Measurements from ENCODE around the gene TMEM260.

TMEM260 gene

DNA sequence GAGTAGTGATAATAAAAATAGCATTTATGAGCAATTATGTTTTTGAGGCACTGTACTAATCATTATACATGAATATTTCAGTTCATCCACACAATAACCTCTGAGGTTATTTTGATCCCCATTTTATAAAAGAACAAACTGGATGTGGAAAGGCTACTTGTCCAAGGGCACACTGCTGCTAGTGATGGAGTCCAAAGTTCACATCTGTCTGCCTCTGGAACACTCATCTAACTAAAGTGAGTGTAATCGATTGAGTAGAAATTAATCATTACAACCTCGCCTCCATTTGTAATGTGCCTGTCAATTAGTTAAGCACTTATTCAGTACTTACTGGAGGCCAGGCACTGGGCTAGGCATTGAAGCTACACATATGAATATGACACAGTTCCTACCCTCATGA, 55.4 kb downstream of the TMEM260 start:
- TF ChIP-seq TAF1 (IDR thresholded peaks at IDR 0.05; ENCODE audit: borderline replicate concordance, insufficient read depth, low read length) (no peak), POLR2AphosphoS5 (IDR thresholded peaks at IDR 0.05; ENCODE audit: low read depth, low read length) (no peak), FOXP2 (optimal IDR thresholded peaks at IDR 0.05; ENCODE audit: borderline replicate concordance, extremely low read depth, extremely low read length, insufficient read depth) (no peak), SIN3A (IDR thresholded peaks at IDR 0.05; ENCODE audit: borderline replicate concordance, insufficient read depth, low read length) (no peak)
- TF ChIP-seq, protein P1, sequence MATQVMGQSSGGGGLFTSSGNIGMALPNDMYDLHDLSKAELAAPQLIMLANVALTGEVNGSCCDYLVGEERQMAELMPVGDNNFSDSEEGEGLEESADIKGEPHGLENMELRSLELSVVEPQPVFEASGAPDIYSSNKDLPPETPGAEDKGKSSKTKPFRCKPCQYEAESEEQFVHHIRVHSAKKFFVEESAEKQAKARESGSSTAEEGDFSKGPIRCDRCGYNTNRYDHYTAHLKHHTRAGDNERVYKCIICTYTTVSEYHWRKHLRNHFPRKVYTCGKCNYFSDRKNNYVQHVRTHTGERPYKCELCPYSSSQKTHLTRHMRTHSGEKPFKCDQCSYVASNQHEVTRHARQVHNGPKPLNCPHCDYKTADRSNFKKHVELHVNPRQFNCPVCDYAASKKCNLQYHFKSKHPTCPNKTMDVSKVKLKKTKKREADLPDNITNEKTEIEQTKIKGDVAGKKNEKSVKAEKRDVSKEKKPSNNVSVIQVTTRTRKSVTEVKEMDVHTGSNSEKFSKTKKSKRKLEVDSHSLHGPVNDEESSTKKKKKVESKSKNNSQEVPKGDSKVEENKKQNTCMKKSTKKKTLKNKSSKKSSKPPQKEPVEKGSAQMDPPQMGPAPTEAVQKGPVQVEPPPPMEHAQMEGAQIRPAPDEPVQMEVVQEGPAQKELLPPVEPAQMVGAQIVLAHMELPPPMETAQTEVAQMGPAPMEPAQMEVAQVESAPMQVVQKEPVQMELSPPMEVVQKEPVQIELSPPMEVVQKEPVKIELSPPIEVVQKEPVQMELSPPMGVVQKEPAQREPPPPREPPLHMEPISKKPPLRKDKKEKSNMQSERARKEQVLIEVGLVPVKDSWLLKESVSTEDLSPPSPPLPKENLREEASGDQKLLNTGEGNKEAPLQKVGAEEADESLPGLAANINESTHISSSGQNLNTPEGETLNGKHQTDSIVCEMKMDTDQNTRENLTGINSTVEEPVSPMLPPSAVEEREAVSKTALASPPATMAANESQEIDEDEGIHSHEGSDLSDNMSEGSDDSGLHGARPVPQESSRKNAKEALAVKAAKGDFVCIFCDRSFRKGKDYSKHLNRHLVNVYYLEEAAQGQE (IDR thresholded peaks at IDR 0.05; ENCODE audit: insufficient read depth in 1 of 2, low read depth in 2 of 2, low read length in 2 of 2) = no peak

DNA sequence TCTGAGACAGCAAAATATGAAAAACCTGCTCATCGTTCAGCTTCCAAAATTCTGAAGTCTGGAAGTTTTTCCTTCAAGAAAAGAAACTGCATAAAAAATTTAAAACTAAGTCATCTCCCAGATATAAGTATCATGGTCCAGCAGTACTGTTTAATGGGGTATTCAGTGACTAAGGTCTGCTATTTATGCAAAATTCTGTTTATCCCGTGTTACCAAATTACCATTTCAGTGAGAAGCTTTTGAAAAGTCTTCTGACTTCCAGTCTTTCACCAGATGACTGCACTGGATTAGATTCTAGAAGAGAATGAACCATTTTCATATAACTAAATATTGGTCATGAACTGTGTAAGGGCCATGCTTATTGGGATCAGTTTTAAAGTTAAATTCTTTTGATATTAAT, 67.9 kb downstream of the TMEM260 start:
- TF ChIP-seq POLR2AphosphoS5 (IDR thresholded peaks at IDR 0.05; ENCODE audit: low read depth, low read length) (no peak), TAF1 (IDR thresholded peaks at IDR 0.05; ENCODE audit: borderline replicate concordance, insufficient read depth, low read length) (no peak), FOXP2 (optimal IDR thresholded peaks at IDR 0.05; ENCODE audit: borderline replicate concordance, extremely low read depth, extremely low read length, insufficient read depth) (no peak), SIN3A (IDR thresholded peaks at IDR 0.05; ENCODE audit: borderline replicate concordance, insufficient read depth, low read length) (no peak)
- TF ChIP-seq, protein P1 (IDR thresholded peaks at IDR 0.05; ENCODE audit: insufficient read depth in 1 of 2, low read depth in 2 of 2, low read length in 2 of 2) = no peak

DNA sequence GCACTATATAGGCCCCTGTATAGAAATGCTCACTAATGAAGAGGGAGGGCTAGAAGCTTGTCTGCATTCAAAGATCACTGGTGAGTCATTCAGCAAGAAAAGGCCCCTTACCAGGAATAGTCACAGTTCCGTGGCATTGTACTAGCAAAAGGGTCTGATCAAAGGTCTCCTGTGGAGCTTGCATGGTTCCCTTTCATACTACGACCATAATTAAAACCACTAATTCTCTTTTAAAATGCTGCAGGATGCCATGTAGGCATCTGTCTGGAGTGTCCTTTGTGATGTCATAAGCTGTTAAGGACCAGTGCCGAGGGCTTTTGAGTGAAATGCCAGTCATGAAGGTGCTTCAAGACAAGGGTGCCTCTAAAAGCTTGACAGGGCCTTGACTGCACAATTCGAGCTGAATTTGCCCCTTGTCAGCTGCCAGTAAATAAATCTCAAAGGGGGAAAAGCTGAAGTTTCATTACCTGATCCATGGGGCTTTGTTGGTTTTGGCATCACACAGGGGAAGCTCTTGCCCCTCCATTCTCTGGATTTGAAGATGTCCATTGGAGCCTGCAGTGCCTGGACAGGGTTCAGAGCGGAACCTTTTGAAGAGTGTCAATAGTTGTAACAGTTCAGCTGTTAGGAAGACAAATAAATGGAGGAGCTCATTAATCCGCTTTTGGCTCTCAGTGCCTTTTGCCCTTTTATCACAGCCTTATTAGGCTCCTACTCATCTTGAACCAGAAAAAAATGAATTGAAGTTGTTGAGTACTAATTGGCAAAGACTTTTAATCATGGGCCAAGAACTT, 69.1 kb downstream of the TMEM260 start:
- TF ChIP-seq POLR2AphosphoS5 (IDR thresholded peaks at IDR 0.05; ENCODE audit: low read depth, low read length) (no peak), FOXP2 (optimal IDR thresholded peaks at IDR 0.05; ENCODE audit: borderline replicate concordance, extremely low read depth, extremely low read length, insufficient read depth) (no peak), SIN3A (IDR thresholded peaks at IDR 0.05; ENCODE audit: borderline replicate concordance, insufficient read depth, low read length) (no peak), TAF1 (IDR thresholded peaks at IDR 0.05; ENCODE audit: borderline replicate concordance, insufficient read depth, low read length) (no peak)
- TF ChIP-seq, protein P1 (IDR thresholded peaks at IDR 0.05; ENCODE audit: insufficient read depth in 1 of 2, low read depth in 2 of 2, low read length in 2 of 2) = no peak

DNA sequence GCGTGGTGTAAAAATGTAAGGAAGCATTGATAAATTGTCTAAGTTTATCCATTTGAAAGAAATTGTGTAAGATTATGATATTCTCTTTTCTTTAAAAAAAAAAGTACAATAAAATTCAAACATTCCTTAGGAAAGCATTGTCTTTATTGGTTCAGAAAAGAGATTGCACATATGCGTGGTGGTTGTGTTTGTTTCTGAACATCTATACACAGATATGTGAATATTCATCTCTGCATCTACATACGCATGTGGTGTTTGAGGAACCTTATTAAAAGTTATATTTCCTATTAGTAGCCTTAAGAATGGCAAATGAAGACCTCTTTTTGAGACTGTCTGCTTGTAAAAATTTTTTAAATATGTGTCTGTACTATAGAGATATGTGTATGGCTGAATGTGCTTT, 69.8 kb downstream of the TMEM260 start:
- TF ChIP-seq TAF1 (IDR thresholded peaks at IDR 0.05; ENCODE audit: borderline replicate concordance, insufficient read depth, low read length) (no peak), POLR2AphosphoS5 (IDR thresholded peaks at IDR 0.05; ENCODE audit: low read depth, low read length) (no peak), FOXP2 (optimal IDR thresholded peaks at IDR 0.05; ENCODE audit: borderline replicate concordance, extremely low read depth, extremely low read length, insufficient read depth) (no peak), SIN3A (IDR thresholded peaks at IDR 0.05; ENCODE audit: borderline replicate concordance, insufficient read depth, low read length) (no peak)
- TF ChIP-seq, protein P1 (IDR thresholded peaks at IDR 0.05; ENCODE audit: insufficient read depth in 1 of 2, low read depth in 2 of 2, low read length in 2 of 2) = no peak
